Measurements from ENCODE around the gene MAEA.

MAEA gene

DNA sequence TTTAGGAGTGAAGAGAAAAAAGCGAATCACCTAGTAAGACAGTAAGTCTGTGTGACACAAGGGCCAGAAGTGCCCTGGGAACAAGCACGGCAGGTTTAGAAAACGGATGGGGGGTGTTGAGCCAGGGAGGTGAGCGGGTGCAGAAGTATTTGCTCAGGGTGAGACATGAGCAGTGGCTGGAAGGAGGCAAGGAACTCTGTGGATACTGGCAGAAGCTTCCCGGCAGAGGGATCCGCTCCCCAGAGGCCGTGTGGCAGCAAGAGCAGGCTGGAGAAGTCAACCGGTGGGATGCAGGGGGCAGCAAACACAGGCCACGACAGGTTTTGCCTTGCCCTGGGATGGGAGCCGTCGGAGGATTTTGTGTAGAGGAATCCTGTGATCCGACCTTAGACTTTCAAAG lies 55.0 kb downstream of the MAEA start:
- H3K79me2 ChIP-seq: no peaks in the 10 kb centered on the region
- H3K9ac ChIP-seq: no peak overlapping the region
- TF ChIP-seq, protein P1, sequence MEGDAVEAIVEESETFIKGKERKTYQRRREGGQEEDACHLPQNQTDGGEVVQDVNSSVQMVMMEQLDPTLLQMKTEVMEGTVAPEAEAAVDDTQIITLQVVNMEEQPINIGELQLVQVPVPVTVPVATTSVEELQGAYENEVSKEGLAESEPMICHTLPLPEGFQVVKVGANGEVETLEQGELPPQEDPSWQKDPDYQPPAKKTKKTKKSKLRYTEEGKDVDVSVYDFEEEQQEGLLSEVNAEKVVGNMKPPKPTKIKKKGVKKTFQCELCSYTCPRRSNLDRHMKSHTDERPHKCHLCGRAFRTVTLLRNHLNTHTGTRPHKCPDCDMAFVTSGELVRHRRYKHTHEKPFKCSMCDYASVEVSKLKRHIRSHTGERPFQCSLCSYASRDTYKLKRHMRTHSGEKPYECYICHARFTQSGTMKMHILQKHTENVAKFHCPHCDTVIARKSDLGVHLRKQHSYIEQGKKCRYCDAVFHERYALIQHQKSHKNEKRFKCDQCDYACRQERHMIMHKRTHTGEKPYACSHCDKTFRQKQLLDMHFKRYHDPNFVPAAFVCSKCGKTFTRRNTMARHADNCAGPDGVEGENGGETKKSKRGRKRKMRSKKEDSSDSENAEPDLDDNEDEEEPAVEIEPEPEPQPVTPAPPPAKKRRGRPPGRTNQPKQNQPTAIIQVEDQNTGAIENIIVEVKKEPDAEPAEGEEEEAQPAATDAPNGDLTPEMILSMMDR (IDR thresholded peaks at IDR 0.05): no peak
- no peaks in the 10 kb centered on the region for H3K36me3 ChIP-seq (ENCODE audit: control insufficient read depth, insufficient read depth, low read length)
- no peaks in the 10 kb centered on the region for H3K9me3 ChIP-seq (ENCODE audit: control insufficient read depth, low read length)
- H3K4me1 ChIP-seq: no peaks in the 10 kb centered on the region
- no peak overlapping the region for H3K4me3 ChIP-seq (ENCODE audit: low read depth, low read length)
- no peaks in the 10 kb centered on the region for H3K27me3 ChIP-seq (ENCODE audit: control insufficient read depth, insufficient read depth, low read length)
- no peak overlapping the region for H3K4me2 ChIP-seq (ENCODE audit: low read length)
- H2AFZ ChIP-seq: no peak overlapping the region
- no peak overlapping the region for H3K27ac ChIP-seq

DNA sequence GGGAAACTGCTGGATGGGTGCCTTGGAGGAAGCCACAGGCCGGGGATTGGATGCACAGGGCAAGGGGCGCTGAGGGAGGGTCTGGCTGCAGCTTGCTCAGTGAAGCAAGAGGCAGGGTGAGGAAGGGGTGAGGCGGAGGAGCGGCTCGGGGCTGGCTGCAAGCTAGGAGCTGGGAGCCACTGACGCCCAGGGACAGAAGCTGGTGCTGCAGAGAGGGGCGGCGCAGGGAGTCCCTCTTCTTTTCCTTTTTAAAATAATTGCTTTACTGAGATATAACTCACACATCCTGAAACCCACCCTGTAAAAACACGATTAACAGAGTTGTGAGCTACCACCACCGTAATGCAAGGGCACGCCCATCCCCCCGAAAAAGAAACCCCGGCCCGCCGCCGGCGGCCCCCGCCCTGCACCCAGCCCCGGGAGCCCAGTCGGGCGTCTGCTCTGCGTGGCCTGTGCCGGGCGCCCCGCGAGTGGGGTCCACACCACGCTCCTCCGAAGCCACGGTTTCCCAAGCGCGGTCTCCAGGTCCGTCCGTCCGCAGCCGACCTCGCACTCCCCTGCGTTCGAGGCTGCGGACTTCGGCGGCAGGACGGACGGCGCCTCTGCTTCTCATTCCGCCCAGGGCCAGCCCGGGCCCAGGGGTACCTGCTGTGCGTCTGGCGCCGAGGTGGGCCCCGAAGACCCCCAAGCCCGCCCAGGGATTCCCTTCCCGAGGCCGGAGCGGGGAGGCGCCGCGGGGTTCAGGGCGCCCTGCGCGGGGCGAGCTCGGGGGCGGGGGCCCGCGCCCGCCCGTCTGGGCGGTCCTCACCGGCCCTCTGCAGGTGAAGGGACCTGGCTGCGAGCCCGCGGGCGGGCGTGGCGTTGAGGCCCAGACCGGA lies 56.5 kb downstream of the MAEA start:
- H3K36me3 ChIP-seq (ENCODE audit: control insufficient read depth, insufficient read depth, low read length): no peaks in the 10 kb centered on the region
- H3K27ac ChIP-seq: peak overlapping the region; percentile 54
- TF ChIP-seq, protein P1 (IDR thresholded peaks at IDR 0.05): no peak
- no peaks in the 10 kb centered on the region for H3K79me2 ChIP-seq
- no peaks in the 10 kb centered on the region for H3K27me3 ChIP-seq (ENCODE audit: control insufficient read depth, insufficient read depth, low read length)
- H3K9me3 ChIP-seq (ENCODE audit: control insufficient read depth, low read length): no peaks in the 10 kb centered on the region
- peak overlapping the region; percentile 80 for H3K4me2 ChIP-seq (ENCODE audit: low read length)
- peak overlapping the region; percentile 61 for H3K9ac ChIP-seq
- no peaks in the 10 kb centered on the region for H3K4me1 ChIP-seq
- peak overlapping the region; percentile 85 for H2AFZ ChIP-seq
- H3K4me3 ChIP-seq (ENCODE audit: low read depth, low read length): peak overlapping the region; percentile 77

DNA sequence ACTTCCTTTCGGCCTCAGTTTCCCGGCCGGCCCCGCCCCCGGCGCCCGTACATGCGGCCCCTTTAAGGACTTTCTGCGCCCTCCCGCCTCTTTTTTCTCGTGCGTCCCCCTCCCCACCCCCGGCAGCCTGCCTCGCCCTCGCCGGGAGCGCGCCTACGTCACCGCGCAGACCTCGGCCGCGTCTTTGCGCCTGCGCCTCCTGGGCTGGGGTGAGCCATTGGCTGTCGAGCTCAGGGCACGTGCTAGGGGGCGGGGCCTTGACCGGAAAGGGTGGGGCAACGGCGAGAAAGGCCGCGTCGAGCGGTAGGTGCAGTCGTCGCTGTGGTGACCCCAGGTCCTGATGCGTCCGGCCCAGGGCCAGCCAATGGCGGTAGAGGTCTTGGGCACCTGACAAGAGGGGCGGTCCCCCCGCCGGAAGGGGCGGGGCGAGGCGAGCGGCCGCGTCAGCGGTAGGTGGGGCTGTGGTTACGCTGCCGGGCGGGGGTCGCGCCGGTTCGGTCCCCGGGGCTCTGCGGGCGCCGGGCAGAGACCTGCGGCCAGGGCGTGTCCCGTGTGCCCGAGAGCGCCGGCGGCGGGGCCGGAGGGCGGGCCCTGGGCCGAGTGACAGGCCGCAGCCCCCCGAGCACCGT lies 57.2 kb downstream of the MAEA start, which contains the start of gene UVSSA:
Gene UVSSA, plus strand, starts transcription at position 428 of the 629 bp plus-strand sequence. CDS start 884 bp downstream, outside the sequence.
- H3K79me2 ChIP-seq: no peaks in the 10 kb centered on the region
- H3K4me3 ChIP-seq (ENCODE audit: low read depth, low read length): peak within 1 kb of the TSS; percentile 77

DNA sequence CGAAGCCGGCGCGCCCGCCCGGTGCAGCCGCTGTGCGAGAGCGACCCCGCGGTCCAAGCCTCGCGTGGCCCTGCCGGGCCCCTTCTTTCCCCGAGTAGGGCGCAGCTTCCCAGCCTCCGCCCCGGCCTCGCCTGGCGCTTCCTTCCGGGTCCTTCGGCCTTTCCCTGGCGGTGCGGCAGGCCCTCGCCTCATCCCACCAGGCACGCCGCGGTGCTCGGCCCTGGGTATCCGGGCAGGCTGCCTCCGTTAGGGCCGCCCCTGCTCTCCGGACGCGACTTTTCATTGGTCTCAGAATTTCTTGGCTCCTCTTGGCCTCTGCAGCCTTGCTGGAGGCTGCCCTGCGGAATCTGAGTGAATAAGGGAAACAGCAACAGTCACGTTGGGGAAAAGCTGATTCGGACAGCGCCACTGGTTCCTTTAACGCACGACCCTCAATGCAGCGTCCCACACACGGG lies 57.7 kb downstream of the MAEA start:
- Histone ChIP-seq H3K36me3 (ENCODE audit: control insufficient read depth, insufficient read depth, low read length) (no peaks in the 10 kb centered on the region), H3K4me2 (ENCODE audit: low read length) (peak overlapping the region; percentile 93), H3K79me2 (no peaks in the 10 kb centered on the region), H3K4me3 (ENCODE audit: low read depth, low read length) (peak overlapping the region; percentile 77), H3K27me3 (ENCODE audit: control insufficient read depth, insufficient read depth, low read length) (no peaks in the 10 kb centered on the region), H3K9ac (peak overlapping the region; percentile 28), H3K9me3 (ENCODE audit: control insufficient read depth, low read length) (no peaks in the 10 kb centered on the region), H3K27ac (peak overlapping the region; percentile 85), H3K4me1 (no peaks in the 10 kb centered on the region), H2AFZ (peak overlapping the region; percentile 73)
- TF ChIP-seq, protein P1 (IDR thresholded peaks at IDR 0.05): no peak

More for the DNA sequence above, 57.2 kb downstream of the MAEA start, which contains the start of gene UVSSA:
- Histone ChIP-seq H3K9me3 (ENCODE audit: control insufficient read depth, low read length) (no peaks in the 10 kb centered on the region), H3K9ac (peak within 1 kb of the TSS; percentile 61), H2AFZ (peak within 1 kb of the TSS; percentile 85), H3K4me1 (no peaks in the 10 kb centered on the region), H3K27me3 (ENCODE audit: control insufficient read depth, insufficient read depth, low read length) (no peaks in the 10 kb centered on the region), H3K36me3 (ENCODE audit: control insufficient read depth, insufficient read depth, low read length) (no peaks in the 10 kb centered on the region), H3K27ac (peak within 1 kb of the TSS; percentile 85), H3K4me2 (ENCODE audit: low read length) (peak within 1 kb of the TSS; percentile 93)
- TF ChIP-seq, protein P1 (IDR thresholded peaks at IDR 0.05): no peak
